Measurements from ENCODE around the gene CDH18.

The CDH18 gene

GRCh38 chr5:19902316-19902934 is 85.6 kb downstream of the CDH18 start:
- Histone ChIP-seq H3F3A (ENCODE audit: insufficient read depth, low read length) (no peaks in the 10 kb centered on the region), H2AFZ (ENCODE audit: low read length) (no peak overlapping the region), H3K9ac (ENCODE audit: low read length) (no peak overlapping the region), H3K9me2 (replicated peaks; ENCODE audit: insufficient read depth, low read length) (no peaks in the 10 kb centered on the region), H3K9me3 (replicated peaks; ENCODE audit: insufficient read depth, low read length) (no peaks in the 10 kb centered on the region), H3K4me3 (ENCODE audit: low read length) (no peak overlapping the region), H3K36me3 (replicated peaks; ENCODE audit: insufficient read depth, low read length) (no peaks in the 10 kb centered on the region), H4K20me1 (ENCODE audit: insufficient read depth, low read length) (no peaks in the 10 kb centered on the region), H3K4me2 (ENCODE audit: low read depth, low read length) (no peak overlapping the region), H3K27ac (ENCODE audit: low read length) (no peak overlapping the region), H3K4me1 (ENCODE audit: low read length) (peaks cover 3% of the 10 kb centered on the region; the same call in 1 of the 2 replicates), H3K79me2 (ENCODE audit: low read length) (no peaks in the 10 kb centered on the region), H3K27me3 (replicated peaks; ENCODE audit: insufficient read depth, low read length) (no peaks in the 10 kb centered on the region)
- no peak for TF ChIP-seq EZH2phosphoT487 (IDR thresholded peaks at IDR 0.05; ENCODE audit: low read length)
- no peak for TF ChIP-seq CTCF (IDR thresholded peaks at IDR 0.05; ENCODE audit: low read length)
- TF ChIP-seq EZH2 (optimal IDR thresholded peaks at IDR 0.05; ENCODE audit: low read depth, low read length), result no peak
- no peak for DNase-seq

- no peak overlapping the region for H3K27ac ChIP-seq (ENCODE audit: low read length)
- TF ChIP-seq CTCF (IDR thresholded peaks at IDR 0.05; ENCODE audit: low read length), result no peak
- TF ChIP-seq EZH2 (optimal IDR thresholded peaks at IDR 0.05; ENCODE audit: low read depth, low read length), result no peak
- TF ChIP-seq EZH2phosphoT487 (IDR thresholded peaks at IDR 0.05; ENCODE audit: low read length), result no peak
- no peaks in the 10 kb centered on the region for H3K79me2 ChIP-seq (ENCODE audit: low read length)
- H3K4me2 ChIP-seq (ENCODE audit: low read depth, low read length), result no peak overlapping the region
- DNase-seq, result no peak
- no peaks in the 10 kb centered on the region for H4K20me1 ChIP-seq (ENCODE audit: insufficient read depth, low read length)
- H3F3A ChIP-seq (ENCODE audit: insufficient read depth, low read length), result no peaks in the 10 kb centered on the region
- no peaks in the 10 kb centered on the region for H3K27me3 ChIP-seq (replicated peaks; ENCODE audit: insufficient read depth, low read length)
- no peaks in the 10 kb centered on the region for H3K36me3 ChIP-seq (replicated peaks; ENCODE audit: insufficient read depth, low read length)
- no peaks in the 10 kb centered on the region for H3K9me3 ChIP-seq (replicated peaks; ENCODE audit: insufficient read depth, low read length)
- no peaks in the 10 kb centered on the region for H3K9me2 ChIP-seq (replicated peaks; ENCODE audit: insufficient read depth, low read length)
- no peak overlapping the region for H3K4me3 ChIP-seq (ENCODE audit: low read length)
- no peak overlapping the region for H2AFZ ChIP-seq (ENCODE audit: low read length)
- peaks cover 3% of the 10 kb centered on the region; the same call in 1 of the 2 replicates for H3K4me1 ChIP-seq (ENCODE audit: low read length)
- H3K9ac ChIP-seq (ENCODE audit: low read length), result no peak overlapping the region
Observed at GRCh38 chr5:19900269-19900668, 87.7 kb downstream of the CDH18 start.

GRCh38 chr5:19891658-19892057 is 96.3 kb downstream of the CDH18 start:
- Histone ChIP-seq H3K79me2 (ENCODE audit: low read length) (no peaks in the 10 kb centered on the region), H3K27me3 (replicated peaks; ENCODE audit: insufficient read depth, low read length) (no peaks in the 10 kb centered on the region), H3K9me3 (replicated peaks; ENCODE audit: insufficient read depth, low read length) (no peaks in the 10 kb centered on the region), H3K4me2 (ENCODE audit: low read depth, low read length) (no peak overlapping the region), H3K36me3 (replicated peaks; ENCODE audit: insufficient read depth, low read length) (no peaks in the 10 kb centered on the region), H2AFZ (ENCODE audit: low read length) (no peak overlapping the region), H3K4me1 (ENCODE audit: low read length) (no peaks in the 10 kb centered on the region), H3F3A (ENCODE audit: insufficient read depth, low read length) (no peaks in the 10 kb centered on the region), H3K9ac (ENCODE audit: low read length) (no peak overlapping the region), H4K20me1 (ENCODE audit: insufficient read depth, low read length) (no peaks in the 10 kb centered on the region), H3K4me3 (ENCODE audit: low read length) (no peak overlapping the region), H3K27ac (ENCODE audit: low read length) (no peak overlapping the region), H3K9me2 (replicated peaks; ENCODE audit: insufficient read depth, low read length) (no peaks in the 10 kb centered on the region)
- TF ChIP-seq EZH2 (optimal IDR thresholded peaks at IDR 0.05; ENCODE audit: low read depth, low read length) (no peak), EZH2phosphoT487 (IDR thresholded peaks at IDR 0.05; ENCODE audit: low read length) (no peak), CTCF (IDR thresholded peaks at IDR 0.05; ENCODE audit: low read length) (no peak)
- DNase-seq, result no peak

Measured in MM.1S (cell line).